Thyroid gland (tissue), 4 donors: Measurements from ENCODE around the gene SLC2A1. TPM values are rescaled to one million over a fixed set of nuclear protein-coding genes. Genes with fewer than 3 reads are reported as not detected.
A peak's percentile ranks its signal among the peaks of the same experiment; 100 is the strongest.

Experiments
- DNase-seq, 2 donors: peaks; one replicate each; pipeline ENCODE4 v3.0.0-alpha.2; 2019
- H3K27ac ChIP-seq, 3 donors: fragments of 200-600 bp; sonication (generic); 1 replicate in 2 of 3; 2 replicates in 1 of 3; pipeline ENCODE4 v1.5.1; 2016 to 2019; ENCODE audit warnings: mild to moderate bottlenecking in 1 of 3, moderate library complexity in 1 of 3
- H3K27me3 ChIP-seq: fragments of 200-600 bp; sonication (generic); one replicate; pipeline ENCODE4 v1.5.1; 2019
- H3K36me3 ChIP-seq, 2 donors: fragments of 200-600 bp; sonication (generic); one replicate each; pipeline ENCODE4 v1.5.1; 2016 to 2019
- H3K4me1 ChIP-seq, 2 donors: fragments of 200-600 bp; sonication (generic); one replicate each; pipeline ENCODE4 v1.5.1; 2017 to 2019
- H3K4me3 ChIP-seq, 3 donors: fragments of 200-600 bp; sonication (generic); replicated peaks in 1 of 3; 1 replicate in 2 of 3; 2 replicates in 1 of 3; pipeline ENCODE4 v1.5.1; 2016; ENCODE audit warnings: mild to moderate bottlenecking in 1 of 3
- H3K9me3 ChIP-seq: fragments of 200-600 bp; sonication (generic); one replicate; pipeline ENCODE4 v1.5.1; 2017
- CTCF ChIP-seq, 6 experiments: fragments of 200-600 bp in 3 of 6; fragments of 450-650 bp in 3 of 6; sonication (generic) in 3 of 6; IDR thresholded peaks; one replicate each; pipeline ENCODE4 v1.5.1; 2016 to 2019; ENCODE audit warnings: antibody characterized with exemption in 6 of 6, mild to moderate bottlenecking in 2 of 6, inconsistent platforms in 1 of 6, moderate library complexity in 1 of 6
- POLR2A ChIP-seq, 2 donors: fragments of 450-650 bp; IDR thresholded peaks; one replicate each; pipeline ENCODE4 v1.6.1; 2017; ENCODE audit warnings: antibody characterized with exemption in 2 of 2, mild to moderate bottlenecking in 2 of 2, moderate library complexity in 1 of 2
- WGBS, 2 donors: methylation state at CpG; one replicate each; pipeline ENCODE4 v1.1.5; 2017; 5-methylcytosine and 5-hydroxymethylcytosine counted together
- intact Hi-C: fragments of 100-400 bp; cut with DNase I; formaldehyde crosslinking; loops from one replicate; pipeline ENCODE4 v1.15.1; 2023
- total RNA-seq, 4 donors: library from RNA; depleted of rRNA; stranded (reverse); fragments of >200 nt; gene quantifications; one replicate each; pipeline ENCODE4 v1.2.3, GENCODE V29; 2016

SLC2A1 gene
- total RNA-seq, 4 donors from 2014 or later = 15.0 to 208 (median 91.4) TPM

- intact Hi-C loops = no loop called here
- H3K36me3 ChIP-seq = no peaks in the 10 kb centered on the region
- TF ChIP-seq POLR2A (IDR thresholded peaks at IDR 0.05) = no peak
- no peak for TF ChIP-seq CTCF (IDR thresholded peaks at IDR 0.05)
- no peak overlapping the region for H3K4me3 ChIP-seq
- no peaks in the 10 kb centered on the region for H3K9me3 ChIP-seq
- H3K27ac ChIP-seq = peak overlapping the region in 2 of 3 donors; percentile 39 to 46
- peak in 1 of 2 donors; percentile 55 for DNase-seq
- WGBS, 2 donors = 76 to 78% methylated on average over 16 of the region's 16 CpGs
- no peaks in the 10 kb centered on the region for H3K27me3 ChIP-seq
- peaks cover 28 to 30% of the 10 kb centered on the region in 2 donors for H3K4me1 ChIP-seq
These were observed 3.2 kb downstream of the SLC2A1 start for GRCh38 chr1:42955311-42956063.

- intact Hi-C loops = no loop called here
- Histone ChIP-seq H3K4me1 (peaks cover 41 to 46% of the 10 kb centered on the region in 2 donors), H3K27ac (peak overlapping the region; percentile 34 to 70 (median 62)), H3K9me3 (no peaks in the 10 kb centered on the region), H3K27me3 (no peaks in the 10 kb centered on the region), H3K4me3 (no peak overlapping the region), H3K36me3 (no peaks in the 10 kb centered on the region)
- TF ChIP-seq POLR2A (IDR thresholded peaks at IDR 0.05) (no peak), CTCF (IDR thresholded peaks at IDR 0.05) (no peak)
- 83 to 86% methylated on average over 7 to 11 of the region's 13 CpGs for WGBS, 2 donors
- DNase-seq = peak in 1 of 2 donors; percentile 61
These were observed 5.2 kb downstream of the SLC2A1 start for GRCh38 chr1:42953182-42954180.

GRCh38 chr1:42952303-42953001 is 6.2 kb downstream of the SLC2A1 start:
- no peaks in the 10 kb centered on the region for H3K27me3 ChIP-seq
- DNase-seq = peak; percentile 67 to 69
- TF ChIP-seq POLR2A (IDR thresholded peaks at IDR 0.05) (no peak), CTCF (IDR thresholded peaks at IDR 0.05) (no peak)
- H3K4me3 ChIP-seq = no peak overlapping the region
- H3K9me3 ChIP-seq = no peaks in the 10 kb centered on the region
- intact Hi-C loops = no loop called here
- peaks cover 50 to 53% of the 10 kb centered on the region in 2 donors for H3K4me1 ChIP-seq
- no peaks in the 10 kb centered on the region for H3K36me3 ChIP-seq
- WGBS, 2 donors = 65 to 73% methylated on average over 8 to 11 of the region's 11 CpGs
- H3K27ac ChIP-seq = peak overlapping the region; percentile 34 to 70 (median 62)

- intact Hi-C loops = no loop called here
- H3K27me3 ChIP-seq = no peaks in the 10 kb centered on the region
- H3K4me1 ChIP-seq = peaks cover 53 to 57% of the 10 kb centered on the region in 2 donors
- TF ChIP-seq POLR2A (IDR thresholded peaks at IDR 0.05) (no peak), CTCF (IDR thresholded peaks at IDR 0.05) (no peak)
- WGBS, 2 donors = 94 to 96% methylated on average over 1 of the region's 1 CpG
- H3K36me3 ChIP-seq = no peaks in the 10 kb centered on the region
- H3K9me3 ChIP-seq = no peaks in the 10 kb centered on the region
- no peak for DNase-seq
- no peak overlapping the region for H3K4me3 ChIP-seq
- H3K27ac ChIP-seq = peak overlapping the region in 1 of 3 donors; percentile 70
These were observed 7.1 kb downstream of the SLC2A1 start for GRCh38 chr1:42951588-42951987.
